A549 (cell line): ENCODE results near the gene OR2V1. TPM values are rescaled to one million over a fixed set of nuclear protein-coding genes. Genes with fewer than 3 reads are reported as not detected.

Source experiments
- ATAC-seq, 2 experiments: fragments of 200-7000 bp in 1 of 2; fragments of >200 bp in 1 of 2; cut with Nextera tagmentation in 1 of 2; cut with Tn5 transposase in 1 of 2; 3 replicates each; pipeline versions ENCODE4 v1.8.0 to v1.9.1; 2018 to 2020; ENCODE audit warnings: mild to moderate bottlenecking in 1 of 2, moderate library complexity in 1 of 2
- CTCF ChIA-PET: fragments of 300-600 bp; sonication (Branson Sonifier 250); formaldehyde crosslinking; extraction: SDS; loops from one replicate; lab custom pipeline; 2021; ENCODE audit warnings: antibody characterized with exemption, inconsistent platforms; lab: Yijun Ruan, JAX
- POLR2A ChIA-PET: fragments of 350-600 bp; formaldehyde crosslinking; extraction: SDS; loops from one replicate; lab custom pipeline; 2021; ENCODE audit warnings: antibody characterized with exemption, inconsistent platforms; lab: Yijun Ruan, JAX
- DNase-seq, 2 experiments: peaks; one replicate each; pipeline versions ENCODE4 v3.0.0 to v3.0.0-alpha.2; 2011 to 2016; ENCODE audit warnings: low read depth in 1 of 2, low spot score in 1 of 2
- FAIRE-seq: peaks from 2 replicates; lab custom pipeline; 2011; peaks lifted over from hg19 to GRCh38; lab: Jason Lieb, UNC
- H3K27ac ChIP-seq, 2 experiments: fragments of >200 bp; sonication (Bioruptor Twin); formaldehyde crosslinking; 3 replicates each; pipeline ENCODE4 v1.5.1; 2016 to 2017
- H3K4me1 ChIP-seq: fragments of >200 bp; sonication (Bioruptor Twin); formaldehyde crosslinking; 3 replicates; pipeline ENCODE4 v1.6.1; 2016
- H3K4me2 ChIP-seq: fragments of >200 bp; sonication (Bioruptor Twin); formaldehyde crosslinking; 3 replicates; pipeline ENCODE4 v1.6.1; 2016
- H3K4me3 ChIP-seq: fragments of >200 bp; sonication (Bioruptor Twin); formaldehyde crosslinking; 3 replicates; pipeline ENCODE4 v1.5.1; 2016
- H3K9me3 ChIP-seq: fragments of >200 bp; sonication (Bioruptor Twin); formaldehyde crosslinking; 3 replicates; pipeline ENCODE4 v1.6.1; 2016
- ATOH8 ChIP-seq: fragments of 250-450 bp; sonication (Bioruptor Pico); IDR thresholded peaks from 2 replicates; pipeline ENCODE4 v1.5.0; 2020; ENCODE audit warnings: low read depth, mild to moderate bottlenecking, moderate library complexity
- CBX2 ChIP-seq: fragments of 200-600 bp; sonication (generic); IDR thresholded peaks from 2 replicates; pipeline ENCODE4 v1.6.1; 2016; ENCODE audit warnings: low read depth, mild to moderate bottlenecking, borderline replicate concordance
- CEBPB ChIP-seq, 2 experiments: fragments of >200 bp in 1 of 2; sonication (Bioruptor Twin) in 1 of 2; formaldehyde crosslinking in 1 of 2; IDR thresholded peaks; 2 replicates each; pipeline ENCODE4 v1.6.1; 2012 to 2016
- CHD4 ChIP-seq: fragments of 200-600 bp; sonication (generic); IDR thresholded peaks from 2 replicates; pipeline ENCODE4 v1.6.1; 2016; ENCODE audit warnings: antibody characterized with exemption, mild to moderate bottlenecking, borderline replicate concordance
- E2F6 ChIP-seq: IDR thresholded peaks from 2 replicates; pipeline ENCODE4 v1.6.1; 2012; ENCODE audit warnings: low read depth, borderline replicate concordance
- EHF ChIP-seq: fragments of 250-450 bp; sonication (Bioruptor Pico); IDR thresholded peaks from 2 replicates; pipeline ENCODE4 v1.5.0; 2020; ENCODE audit warnings: mild to moderate bottlenecking
- ELK1 ChIP-seq: fragments of 150-350 bp; IDR thresholded peaks from 2 replicates; pipeline ENCODE4 v1.6.1; 2014; ENCODE audit warnings: low read depth, mild to moderate bottlenecking, low read length
- EP300 ChIP-seq, 2 experiments: fragments of >200 bp; sonication (Bioruptor Twin); formaldehyde crosslinking; IDR thresholded peaks; 2 replicates in 1 of 2; 3 replicates in 1 of 2; pipeline ENCODE4 v1.6.1; 2016 to 2017
- ESRRA ChIP-seq: fragments of 150-350 bp; IDR thresholded peaks from 2 replicates; pipeline ENCODE4 v1.6.1; 2014; ENCODE audit warnings: mild to moderate bottlenecking, low read length, borderline replicate concordance
- FOSB ChIP-seq: fragments of 250-450 bp; sonication (Bioruptor Pico); IDR thresholded peaks from 2 replicates; pipeline ENCODE4 v1.5.0; 2020; ENCODE audit warnings: mild to moderate bottlenecking, moderate library complexity
- FOSL2 ChIP-seq, 2 experiments: fragments of 450-650 bp in 1 of 2; fragments of >200 bp in 1 of 2; sonication (Bioruptor Twin) in 1 of 2; formaldehyde crosslinking; IDR thresholded peaks; 2 replicates each; pipeline versions ENCODE4 v1.5.0 to v1.6.1; 2016 to 2020; ENCODE audit warnings: mild to moderate bottlenecking in 1 of 2, moderate library complexity in 1 of 2
- HDAC2 ChIP-seq: fragments of 200-600 bp; sonication (generic); IDR thresholded peaks from 2 replicates; pipeline ENCODE4 v1.6.1; 2016
- HES2 ChIP-seq: fragments of >200 bp; sonication (Bioruptor Twin); formaldehyde crosslinking; IDR thresholded peaks from 2 replicates; pipeline ENCODE4 v1.6.1; 2016
- HOXA7 ChIP-seq: fragments of 250-450 bp; sonication (Bioruptor Pico); IDR thresholded peaks from 2 replicates; pipeline ENCODE4 v1.5.0; 2020; ENCODE audit warnings: mild to moderate bottlenecking, moderate library complexity
- HOXB5 ChIP-seq: fragments of 250-450 bp; sonication (Bioruptor Pico); IDR thresholded peaks from 2 replicates; pipeline ENCODE4 v1.5.0; 2020; ENCODE audit warnings: mild to moderate bottlenecking, moderate library complexity
- JUN ChIP-seq, 2 experiments: fragments of >200 bp; sonication (Bioruptor Twin); formaldehyde crosslinking; IDR thresholded peaks; 2 replicates in 1 of 2; 3 replicates in 1 of 2; pipeline ENCODE4 v1.6.1; 2016 to 2017
- JUNB ChIP-seq: fragments of >200 bp; sonication (Bioruptor Twin); formaldehyde crosslinking; IDR thresholded peaks from 2 replicates; pipeline ENCODE4 v1.6.1; 2016
- KDM1A ChIP-seq: fragments of 200-600 bp; sonication (generic); IDR thresholded peaks from 2 replicates; pipeline ENCODE4 v1.6.1; 2016; ENCODE audit warnings: low read depth, mild to moderate bottlenecking
- KDM5A ChIP-seq: fragments of 200-600 bp; sonication (generic); IDR thresholded peaks from 2 replicates; pipeline ENCODE4 v1.6.1; 2016; ENCODE audit warnings: antibody characterized with exemption, mild to moderate bottlenecking
- MAFK ChIP-seq: fragments of 450-650 bp; IDR thresholded peaks from 2 replicates; pipeline ENCODE4 v1.6.1; 2014; ENCODE audit not compliant: partially characterized antibody
- MAX ChIP-seq: IDR thresholded peaks from 2 replicates; pipeline ENCODE4 v1.6.1; 2012
- NFE2L2 ChIP-seq: fragments of 150-350 bp; conservative IDR thresholded peaks from 2 replicates; pipeline ENCODE4 v1.6.1; 2014; ENCODE audit warnings: low read length
- NR3C1 ChIP-seq: fragments of >200 bp; sonication (Bioruptor Twin); formaldehyde crosslinking; IDR thresholded peaks from 3 replicates; pipeline ENCODE4 v1.6.1; 2017
- POLR2A ChIP-seq: IDR thresholded peaks from 2 replicates; pipeline ENCODE4 v1.6.1; 2012; ENCODE audit warnings: mild to moderate bottlenecking, low read length
- REST ChIP-seq: fragments of 200-600 bp; sonication (generic); IDR thresholded peaks from 2 replicates; pipeline ENCODE4 v1.6.1; 2016; ENCODE audit warnings: antibody characterized with exemption, mild to moderate bottlenecking, moderate library complexity
- RFX5 ChIP-seq: fragments of 450-650 bp; IDR thresholded peaks from 2 replicates; pipeline ENCODE4 v1.7.1; 2014; ENCODE audit warnings: antibody characterized with exemption, mild to moderate bottlenecking, moderate library complexity
- RNF2 ChIP-seq: fragments of 200-600 bp; sonication (generic); IDR thresholded peaks from 2 replicates; pipeline ENCODE4 v1.6.1; 2016; ENCODE audit warnings: low read depth, mild to moderate bottlenecking, antibody characterized with exemption, moderate library complexity, borderline replicate concordance
- SMC3 ChIP-seq: fragments of >200 bp; sonication (Bioruptor Twin); formaldehyde crosslinking; IDR thresholded peaks from 3 replicates; pipeline ENCODE4 v1.6.1; 2018; ENCODE audit warnings: inconsistent platforms
- ZSCAN20 ChIP-seq: fragments of 250-450 bp; sonication (Bioruptor Pico); IDR thresholded peaks from 2 replicates; pipeline ENCODE4 v1.8.0; 2022; ENCODE audit warnings: mild to moderate bottlenecking, moderate library complexity
- WGBS: methylation state at CpG from one replicate; pipeline ENCODE4 v1.1.6; 2017; ENCODE audit errors: missing lambda C conversion rate; 5-methylcytosine and 5-hydroxymethylcytosine counted together
- polyA plus RNA-seq, 4 experiments: library from polyadenylated mRNA; depleted of rRNA in 3 of 4; stranded (reverse); fragments of >200 nt; fragmentation: RNase III in 1 of 4; extraction: RNeasy Plus Mini Kit Qiagen cat#74134 plus additional on column Dnase treatment in 1 of 4; gene quantifications; 2 replicates in 3 of 4; 3 replicates in 1 of 4; pipeline ENCODE4 v1.2.3, GENCODE V29; 2011 to 2017

The OR2V1 gene
- polyA plus RNA-seq, 2 of the 4 experiments (the other 2 are of a cell fraction): not detected

- no peak for TF ChIP-seq MAFK
- TF ChIP-seq, all 56 proteins: peak for 0
- Histone ChIP-seq H3K27ac (peak overlapping the region; percentile 74 to 88), H3K9me3 (peaks cover 3% of the 10 kb centered on the region; the same call in 1 of the 3 replicates), H3K4me3 (no peak overlapping the region), H3K4me1 (peaks cover 25% of the 10 kb centered on the region), H3K4me2 (peak overlapping the region; percentile 69)
- ChIA-PET CTCF (interaction anchor here (0.8 to 2.2 kb wide), 10 partner anchors 10 to 332 kb away, joined by 3 to 6 read pairs (median 4); partner anchors contain the start of gene MGAT1), POLR2A (interaction anchor here (0.6 to 1.4 kb wide), 3 partner anchors 19 to 107 kb away, joined by 3 to 4 read pairs (median 4); no protein-coding TSS in a partner anchor)
- ATAC-seq (no peak), DNase-seq (no peak), FAIRE-seq (no peak)
- 56% methylated on average over 6 of the region's 6 CpGs for whole genome bisulfite sequencing
These were observed 3.3 kb upstream of the OR2V1 start for GRCh38 chr5:181134259-181134658.

- ATAC-seq: peak; percentile 83 to 84
- H3K9me3 ChIP-seq: peaks cover 3% of the 10 kb centered on the region; the same call in 1 of the 3 replicates
- DNase-seq: peak; percentile 82 to 94
- TF ChIP-seq ELK1 (no peak), JUNB (0 out of 2 replicates have a peak, but pooled peaks have one; percentile 7), MAFK (peak; percentile 97), HOXA7 (CRISPR knock-in tag) (no peak), NR3C1 (no peak), E2F6 (no peak; the same call in 1 of the 2 replicates), EHF (CRISPR knock-in tag) (no peak), KDM5A (no peak), MAX (peak; percentile 40), CBX2 (no peak), JUN (IDR thresholded peaks at IDR 0.05) (0 out of 5 replicates have a peak, but pooled peaks of 1 of the 2 experiments have one; percentile 21), CEBPB (IDR thresholded peaks at IDR 0.05) (no peak), KDM1A (no peak; the same call in 1 of the 2 replicates), HDAC2 (no peak), RNF2 (no peak), REST (no peak), HES2 (no peak), SMC3 (no peak), FOSB (CRISPR knock-in tag) (no peak), POLR2A (no peak), ESRRA (no peak), EP300 (IDR thresholded peaks at IDR 0.05) (no peak), ZSCAN20 (CRISPR knock-in tag) (no peak), HOXB5 (CRISPR knock-in tag) (no peak), CHD4 (0 out of 2 replicates have a peak, but pooled peaks have one; percentile 53), NFE2L2 (peak; percentile 80), RFX5 (no peak), FOSL2 (IDR thresholded peaks at IDR 0.05) (peak; percentile 42), FOSL2 (CRISPR knock-in tag; IDR thresholded peaks at IDR 0.05) (peak; percentile 80), ATOH8 (no peak)
- CTCF ChIA-PET: interaction anchor here (0.8 to 2.2 kb wide), 10 partner anchors 10 to 331 kb away, joined by 3 to 6 read pairs (median 4); partner anchors contain the start of gene MGAT1
- WGBS: 23% methylated on average over 10 of the region's 10 CpGs
- no peak overlapping the region for H3K4me3 ChIP-seq
- POLR2A ChIA-PET: interaction anchor here (0.6 to 1.4 kb wide), 3 partner anchors 18 to 107 kb away, joined by 3 to 4 read pairs (median 4); no protein-coding TSS in a partner anchor
- peak overlapping the region; percentile 69 for H3K4me2 ChIP-seq
- FAIRE-seq: peak; percentile 94
- H3K4me1 ChIP-seq: peaks cover 25% of the 10 kb centered on the region
- peak overlapping the region; percentile 74 to 88 for H3K27ac ChIP-seq
These were observed 2.8 kb upstream of the OR2V1 start for GRCh38 chr5:181133610-181134231.
